Anterior cingulate cortex (tissue), 58 donors: ENCODE measurements around the gene AARS2.

ENCODE experiments used
- DNase-seq, 58 donors: peaks; one replicate each; lab custom pipeline; 2025; lab: John Stamatoyannopoulos, UW

The AARS2 gene

DNA sequence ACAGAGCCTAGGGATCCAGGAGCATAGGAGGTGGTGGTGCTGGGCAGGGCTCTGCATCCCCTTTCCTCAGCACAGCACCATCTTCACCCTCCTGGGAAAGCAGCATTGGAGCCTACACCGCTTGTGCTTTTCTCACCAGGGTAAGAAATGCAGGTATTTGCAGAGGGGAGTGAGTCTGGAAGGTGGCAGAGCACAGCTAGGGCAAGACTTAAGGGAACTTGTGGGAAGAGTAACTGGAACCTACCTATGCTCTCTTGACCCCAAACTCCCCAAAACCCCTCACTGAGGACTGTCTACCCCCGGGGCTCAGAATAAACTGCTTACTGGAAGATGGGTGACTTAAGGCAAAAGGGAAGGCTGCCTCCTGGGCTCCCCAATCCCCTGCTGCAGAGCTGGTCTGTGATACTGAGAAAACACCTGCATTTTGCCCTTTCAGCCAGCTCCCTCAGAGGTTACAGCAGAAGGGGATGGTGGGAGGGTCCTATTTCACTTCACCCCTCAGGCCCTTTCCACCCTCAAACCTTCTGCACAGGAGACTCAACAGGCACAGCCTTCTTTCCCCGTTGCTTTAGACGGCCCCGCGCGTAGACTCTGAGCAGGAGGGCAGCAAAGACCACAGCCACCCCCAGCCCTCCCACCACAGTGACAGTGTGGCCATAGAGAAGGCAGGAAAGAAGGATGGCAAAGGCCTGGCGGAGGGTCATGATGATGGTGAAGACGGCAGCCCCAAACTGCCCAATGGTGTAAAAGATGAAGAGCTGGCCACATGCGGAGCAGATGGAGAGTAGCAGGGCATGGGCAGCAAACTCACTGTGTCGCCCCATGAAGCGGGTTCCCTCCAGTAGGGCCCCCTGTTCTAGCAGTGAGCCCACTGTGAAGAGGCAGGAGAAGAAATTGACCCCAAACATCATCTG, 58.7 kb downstream of the AARS2 start:
- DNase-seq = peak in 1 of 58 donors; percentile 58

DNA sequence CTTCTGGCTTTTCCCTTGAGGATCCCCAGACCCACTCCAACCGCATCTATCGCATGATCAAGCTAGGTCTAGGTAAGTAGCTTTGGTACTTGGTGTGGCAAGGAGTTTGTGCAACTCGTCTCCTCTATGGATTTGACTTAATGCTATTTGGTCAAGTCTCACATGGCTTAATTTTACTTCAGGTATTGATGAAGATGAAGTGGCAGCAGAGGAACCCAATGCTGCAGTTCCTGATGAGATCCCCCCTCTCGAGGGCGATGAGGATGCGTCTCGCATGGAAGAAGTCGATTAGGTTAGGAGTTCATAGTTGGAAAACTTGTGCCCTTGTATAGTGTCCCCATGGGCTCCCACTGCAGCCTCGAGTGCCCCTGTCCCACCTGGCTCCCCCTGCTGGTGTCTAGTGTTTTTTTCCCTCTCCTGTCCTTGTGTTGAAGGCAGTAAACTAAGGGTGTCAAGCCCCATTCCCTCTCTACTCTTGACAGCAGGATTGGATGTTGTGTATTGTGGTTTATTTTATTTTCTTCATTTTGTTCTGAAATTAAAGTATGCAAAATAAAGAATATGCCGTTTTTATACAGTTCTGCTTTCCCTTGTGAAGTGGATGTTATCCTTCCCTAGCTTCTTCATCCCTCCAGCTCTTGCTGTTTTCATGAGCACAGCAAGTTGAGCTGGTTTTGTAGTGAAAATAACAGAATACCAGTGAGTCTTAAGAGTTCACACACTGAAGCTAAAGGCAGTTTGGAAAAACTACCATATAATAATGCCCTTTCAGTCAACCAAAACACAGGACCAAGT, 59.6 kb downstream of the AARS2 start:
- DNase-seq = peak in 2 of 58 donors; percentile 16 to 26

DNA sequence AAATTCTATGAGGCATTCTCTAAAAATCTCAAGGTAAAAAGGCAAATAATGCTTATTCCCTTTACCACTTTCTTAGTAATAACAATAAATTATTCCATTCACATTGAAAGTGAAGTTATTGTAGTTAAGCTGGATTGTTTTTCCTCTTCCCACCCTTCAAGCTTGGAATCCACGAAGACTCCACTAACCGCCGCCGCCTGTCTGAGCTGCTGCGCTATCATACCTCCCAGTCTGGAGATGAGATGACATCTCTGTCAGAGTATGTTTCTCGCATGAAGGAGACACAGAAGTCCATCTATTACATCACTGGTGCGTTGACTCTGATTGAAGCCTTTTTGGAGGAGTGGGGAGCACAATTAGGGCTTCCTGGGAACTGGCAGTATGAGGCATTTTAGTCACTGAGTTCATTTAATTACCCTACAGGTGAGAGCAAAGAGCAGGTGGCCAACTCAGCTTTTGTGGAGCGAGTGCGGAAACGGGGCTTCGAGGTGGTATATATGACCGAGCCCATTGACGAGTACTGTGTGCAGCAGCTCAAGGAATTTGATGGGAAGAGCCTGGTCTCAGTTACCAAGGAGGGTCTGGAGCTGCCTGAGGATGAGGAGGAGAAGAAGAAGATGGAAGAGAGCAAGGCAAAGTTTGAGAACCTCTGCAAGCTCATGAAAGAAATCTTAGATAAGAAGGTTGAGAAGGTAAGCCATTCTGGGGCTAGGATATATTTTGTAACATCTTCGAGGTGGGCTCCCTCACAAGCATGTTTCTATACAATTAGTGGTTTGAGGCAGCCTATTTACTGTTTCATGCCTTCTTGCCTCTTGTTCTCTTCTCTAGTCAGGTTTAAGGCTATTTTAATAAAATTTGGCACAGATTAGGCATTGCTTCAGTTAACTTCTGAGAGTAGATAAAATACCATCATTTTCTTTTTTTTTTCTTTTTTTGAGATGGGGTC, 61.3 kb downstream of the AARS2 start:
- DNase-seq = no peak

DNA sequence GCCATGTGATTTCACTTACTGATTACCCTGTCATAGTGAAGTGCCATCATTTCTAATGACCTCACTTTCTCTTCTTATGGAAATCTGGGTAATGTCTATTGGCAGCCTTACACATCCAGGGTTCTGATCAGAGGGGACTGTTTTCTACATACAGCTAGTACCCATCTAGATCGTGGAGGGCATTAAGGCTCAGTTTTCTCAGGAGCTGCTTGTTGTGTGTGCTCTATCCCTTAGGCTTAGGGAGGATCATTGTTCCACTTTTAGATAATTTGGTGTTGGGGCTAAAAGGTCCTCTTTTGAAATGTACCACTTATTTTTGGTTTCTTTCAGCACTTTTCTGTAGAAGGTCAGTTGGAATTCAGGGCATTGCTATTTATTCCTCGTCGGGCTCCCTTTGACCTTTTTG, 62.4 kb downstream of the AARS2 start:
- no peak for DNase-seq

DNA sequence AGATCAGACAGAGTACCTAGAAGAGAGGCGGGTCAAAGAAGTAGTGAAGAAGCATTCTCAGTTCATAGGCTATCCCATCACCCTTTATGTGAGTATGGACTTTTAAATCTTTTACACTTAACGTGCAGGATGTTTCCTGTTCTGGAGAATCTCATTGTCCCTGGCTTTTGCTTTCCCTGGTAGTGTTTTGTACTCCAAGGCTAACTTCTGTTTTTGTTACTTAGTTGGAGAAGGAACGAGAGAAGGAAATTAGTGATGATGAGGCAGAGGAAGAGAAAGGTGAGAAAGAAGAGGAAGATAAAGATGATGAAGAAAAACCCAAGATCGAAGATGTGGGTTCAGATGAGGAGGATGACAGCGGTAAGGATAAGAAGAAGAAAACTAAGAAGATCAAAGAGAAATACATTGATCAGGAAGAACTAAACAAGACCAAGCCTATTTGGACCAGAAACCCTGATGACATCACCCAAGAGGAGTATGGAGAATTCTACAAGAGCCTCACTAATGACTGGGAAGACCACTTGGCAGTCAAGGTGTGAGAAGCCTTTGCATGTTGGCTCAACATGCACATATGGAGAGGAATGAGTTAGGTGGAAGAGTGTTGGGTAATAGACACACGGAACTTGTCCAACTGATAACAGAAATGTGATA, 63.0 kb downstream of the AARS2 start:
- no peak for DNase-seq
